Ramos (cell line): ENCODE results near the gene RNFT2.

Source experiments
- in situ Hi-C: fragments of 300-500 bp; cut with MboI; formaldehyde crosslinking; loops from one replicate; pipeline ENCODE4 v1.14.3; 2022; ENCODE audit warnings: low sequenced_read_pairs; ENCODE audit not compliant: unreplicated experiment

RNFT2 gene

DNA sequence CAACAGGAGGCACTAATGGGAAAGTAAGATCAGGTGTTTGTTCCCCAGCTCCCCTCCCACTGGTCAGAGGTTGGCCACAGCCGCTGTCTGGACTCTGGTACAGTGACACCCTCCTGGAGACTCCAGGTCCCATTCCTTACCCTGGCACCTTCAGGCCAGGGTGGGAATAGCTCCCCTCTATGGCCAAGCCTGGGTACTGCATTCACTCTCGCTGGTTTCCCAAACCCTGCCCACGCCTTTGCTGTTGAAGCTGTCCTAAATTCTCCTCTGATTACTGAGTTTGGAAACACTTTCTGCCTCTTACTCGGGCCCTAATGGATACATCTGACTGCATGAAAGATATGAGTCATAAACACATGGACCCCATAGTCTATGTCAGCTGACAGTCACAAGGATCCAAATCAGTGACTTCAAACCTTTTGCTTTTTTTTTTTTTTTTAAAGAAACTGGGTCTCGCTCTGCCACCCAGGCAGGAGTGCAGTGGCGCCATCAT is 125.2 kb downstream of the RNFT2 start:
- in situ Hi-C loops, result no loop called here

DNA sequence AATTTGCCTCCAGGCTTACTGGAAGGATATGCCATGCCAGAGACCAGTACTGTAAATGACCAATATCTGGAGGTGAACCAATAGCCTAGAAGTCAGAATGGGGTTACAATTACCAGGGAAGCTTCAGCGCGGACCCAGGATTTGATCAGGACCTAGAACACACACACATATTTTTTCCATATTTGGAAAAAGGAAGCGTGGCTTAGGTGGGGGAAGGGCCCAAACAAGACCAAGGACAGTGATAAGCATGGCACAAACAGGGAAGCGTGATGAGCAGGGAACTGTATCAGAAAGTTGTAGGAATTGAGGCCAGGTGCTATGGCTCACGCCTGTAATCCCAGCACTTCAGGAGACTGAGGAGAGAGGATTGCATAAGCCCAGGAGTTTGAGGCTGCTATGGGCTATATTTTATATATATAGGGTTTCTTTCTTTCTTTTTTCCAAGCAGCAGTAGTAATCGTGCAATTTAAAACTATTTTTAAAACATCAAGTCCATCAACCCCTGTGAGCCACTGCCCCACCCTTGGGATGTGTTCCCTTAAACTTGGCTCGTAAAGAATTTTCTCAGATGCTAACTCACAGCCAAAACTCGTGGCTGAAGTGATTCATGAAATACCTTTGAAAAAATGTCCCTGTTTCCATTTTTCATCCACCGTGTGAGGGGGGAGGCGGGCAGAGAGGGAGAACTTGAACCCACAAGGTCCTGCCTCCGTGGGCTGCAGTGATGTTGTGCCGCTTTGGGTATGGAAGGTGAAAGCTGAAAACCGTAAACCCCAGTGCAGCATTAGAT is 126.5 kb downstream of the RNFT2 start:
- in situ Hi-C loops, result no loop called here

DNA sequence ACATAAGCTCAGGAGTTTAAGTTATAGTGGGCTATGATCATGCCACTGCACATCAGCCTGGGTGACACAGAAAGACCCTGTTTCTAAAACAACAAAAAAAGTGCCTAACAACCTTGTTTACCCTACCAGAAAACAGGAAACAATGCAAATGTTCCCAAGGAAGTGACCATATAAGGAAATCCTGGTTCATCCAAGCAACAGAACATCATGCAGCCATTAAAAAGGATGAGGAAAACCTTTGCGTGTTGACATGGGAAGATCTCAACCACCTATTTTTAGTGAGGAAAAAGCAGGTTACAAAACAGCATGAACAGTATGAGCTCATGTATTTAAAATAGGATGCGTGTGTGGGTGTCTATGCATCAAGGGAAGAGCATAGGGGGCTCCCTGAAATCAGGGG is 129.4 kb downstream of the RNFT2 start:
- in situ Hi-C loops, result no loop called here

DNA sequence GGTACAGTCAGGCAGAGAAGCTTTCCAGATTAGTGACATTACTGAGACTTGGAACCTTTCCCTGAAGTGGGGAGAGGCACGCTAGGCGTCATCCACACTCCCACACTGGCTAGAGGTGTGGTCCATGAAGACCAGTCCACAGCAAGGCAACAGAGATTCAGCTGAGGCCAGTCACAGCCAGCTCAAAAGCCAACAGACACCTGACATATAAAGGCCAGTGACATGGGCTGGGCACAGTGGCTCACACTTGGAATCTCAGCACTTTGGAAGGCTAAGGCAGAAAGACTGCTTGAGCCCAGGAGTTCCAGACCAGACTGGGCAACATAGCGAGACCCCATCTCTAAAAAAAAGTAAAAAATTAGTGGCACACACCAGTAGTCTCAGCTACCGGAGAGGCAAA is 132.2 kb downstream of the RNFT2 start:
- in situ Hi-C loops, result no loop called here

DNA sequence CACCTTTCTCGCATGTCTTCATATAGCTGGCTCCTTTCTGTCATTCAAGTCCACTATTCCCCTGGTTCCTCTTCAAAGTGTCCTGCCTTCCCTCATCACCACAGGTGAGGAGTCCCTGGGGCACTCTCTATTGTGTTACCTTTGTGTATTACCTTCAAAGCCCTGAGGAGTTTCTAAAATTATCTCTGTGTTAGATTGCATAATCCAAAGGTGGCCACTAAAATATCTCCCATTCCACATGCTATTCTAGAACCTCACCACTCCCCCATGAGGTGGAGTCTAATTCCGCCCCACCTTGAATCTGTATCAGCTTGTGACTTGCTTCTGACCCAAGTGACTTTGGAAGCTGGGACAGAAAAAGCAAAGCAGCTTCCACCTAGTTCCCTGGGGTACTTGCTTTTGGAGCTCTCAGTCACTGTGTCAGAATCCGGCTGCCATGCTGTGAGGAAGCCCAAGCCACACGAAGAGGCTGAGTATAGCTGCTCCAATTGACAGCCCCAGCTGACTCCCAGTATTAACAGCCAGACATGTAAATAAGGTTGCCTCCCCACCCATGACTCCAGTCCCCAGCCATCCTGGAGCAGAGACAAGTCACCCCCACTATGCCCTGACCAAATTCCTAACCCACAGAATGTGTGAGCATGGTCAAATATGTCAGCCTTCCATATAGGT is 136.3 kb downstream of the RNFT2 start:
- in situ Hi-C loops, result no loop called here

DNA sequence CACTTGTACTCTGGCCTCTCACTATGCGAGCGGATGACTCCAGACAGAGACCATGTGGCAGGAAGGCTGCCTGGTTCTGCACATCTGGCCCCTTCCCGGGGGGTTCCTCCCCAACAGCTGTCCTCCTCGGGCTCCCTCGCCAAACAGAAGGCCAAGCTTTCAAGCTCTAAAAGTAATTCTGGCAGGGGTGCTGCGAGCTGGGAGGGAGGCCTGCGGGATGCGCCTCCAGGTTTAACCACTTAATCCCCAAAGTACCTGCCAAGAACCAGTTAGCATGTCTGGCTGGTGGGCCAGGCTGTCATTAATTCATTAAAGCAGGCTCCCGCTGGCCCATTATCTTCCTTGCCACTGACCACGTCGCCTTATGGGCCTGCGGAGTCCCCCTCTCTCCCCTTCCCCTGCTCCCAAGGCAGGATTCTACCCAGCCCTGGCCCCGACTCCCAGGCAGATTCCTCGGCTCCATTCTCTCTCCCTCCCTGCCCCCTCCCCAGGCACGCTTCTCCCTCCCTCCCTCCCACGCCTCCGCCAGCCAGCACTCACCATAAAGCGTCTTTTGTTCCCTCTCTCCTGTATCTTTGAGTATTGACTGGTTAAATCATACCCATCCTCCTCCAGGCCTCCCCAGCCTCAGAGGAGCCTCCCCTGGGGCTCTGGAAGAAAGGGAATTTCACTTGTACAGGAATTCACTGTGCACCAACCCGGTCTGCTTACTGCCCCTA is 138.2 kb downstream of the RNFT2 start:
- in situ Hi-C loops, result no loop called here

DNA sequence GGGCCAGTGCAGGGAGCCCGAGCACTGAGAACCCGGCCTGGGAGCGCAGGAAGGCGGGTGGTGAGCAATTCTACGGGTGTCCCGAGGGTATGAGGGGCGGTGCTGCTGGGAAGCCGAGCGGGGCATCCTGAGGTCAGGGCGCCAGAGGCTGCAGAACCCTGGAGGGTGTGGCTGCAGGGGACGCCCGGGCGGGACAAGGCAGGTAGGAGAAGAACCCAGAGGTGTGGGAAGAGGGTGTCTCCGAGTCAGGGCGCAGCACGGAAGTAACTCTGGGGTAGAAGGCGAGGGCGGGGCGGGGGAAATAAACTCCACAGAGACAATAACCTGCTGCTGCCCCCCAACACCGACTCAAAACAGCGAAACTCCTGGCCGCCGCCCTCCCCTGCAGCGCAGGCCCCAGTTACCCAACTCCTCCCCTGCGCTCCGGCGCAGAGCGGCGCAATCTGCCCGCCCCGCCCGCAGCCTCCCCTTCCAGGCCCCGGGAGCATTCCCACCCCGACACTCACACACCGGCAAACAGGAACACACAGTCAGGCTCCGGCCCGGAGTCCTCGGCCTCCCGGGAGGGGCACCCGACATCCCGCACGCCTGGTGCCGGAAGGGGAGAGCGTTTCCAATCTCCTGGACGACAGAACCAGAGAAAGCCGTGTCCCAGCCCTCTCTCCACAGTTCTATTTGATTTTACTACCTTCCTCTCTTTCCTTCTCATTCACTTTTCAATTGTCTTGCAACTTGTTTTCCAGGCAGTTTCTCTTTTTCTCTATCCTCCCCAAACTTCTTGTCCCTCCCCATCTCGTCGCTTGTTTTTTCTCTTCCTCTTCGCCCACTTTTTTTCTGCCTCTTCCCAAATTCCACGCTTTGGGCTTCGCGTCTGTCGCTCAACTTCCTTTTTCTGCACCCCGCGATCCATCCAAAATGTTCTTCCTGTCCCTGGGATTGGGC is 140.7 kb downstream of the RNFT2 start:
- in situ Hi-C loops, result no loop called here

DNA sequence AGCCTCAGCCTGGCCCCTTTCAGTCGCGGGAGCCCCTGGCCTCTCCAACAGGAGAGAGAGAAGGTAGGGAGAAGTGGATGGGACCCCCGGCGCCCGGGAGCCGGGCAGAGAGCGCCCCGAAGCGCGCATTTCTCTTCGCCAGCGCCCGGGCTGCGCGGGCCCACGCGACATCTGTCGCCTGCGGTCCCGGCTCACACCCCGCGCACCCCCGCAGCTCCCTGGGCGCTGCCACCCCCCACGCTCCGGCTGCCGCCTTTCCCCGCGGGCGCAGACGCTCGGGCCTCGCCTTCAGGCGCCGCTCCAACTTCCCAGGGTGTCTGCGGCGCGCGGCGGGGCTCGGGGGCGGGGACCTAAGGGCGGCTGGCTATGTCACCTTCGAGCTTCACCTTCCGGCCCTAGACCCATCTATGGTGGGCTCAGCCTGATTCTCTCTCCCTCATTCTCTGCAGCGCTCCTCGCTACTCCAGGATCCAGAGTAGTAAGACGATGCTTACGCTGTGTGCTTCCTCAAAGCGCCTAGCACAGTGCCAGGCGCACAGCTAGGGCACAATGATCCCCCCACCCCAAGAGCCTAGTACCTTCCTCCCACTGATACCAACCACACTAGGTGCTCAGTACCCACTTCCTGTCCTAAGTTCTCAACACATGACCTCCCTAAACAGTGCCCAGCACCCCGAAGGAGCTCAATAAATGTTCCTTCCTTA is 141.5 kb downstream of the RNFT2 start:
- in situ Hi-C loops, result loop anchor here (10.0 kb wide), 1 partner anchor 175 kb away; no protein-coding TSS in a partner anchor

DNA sequence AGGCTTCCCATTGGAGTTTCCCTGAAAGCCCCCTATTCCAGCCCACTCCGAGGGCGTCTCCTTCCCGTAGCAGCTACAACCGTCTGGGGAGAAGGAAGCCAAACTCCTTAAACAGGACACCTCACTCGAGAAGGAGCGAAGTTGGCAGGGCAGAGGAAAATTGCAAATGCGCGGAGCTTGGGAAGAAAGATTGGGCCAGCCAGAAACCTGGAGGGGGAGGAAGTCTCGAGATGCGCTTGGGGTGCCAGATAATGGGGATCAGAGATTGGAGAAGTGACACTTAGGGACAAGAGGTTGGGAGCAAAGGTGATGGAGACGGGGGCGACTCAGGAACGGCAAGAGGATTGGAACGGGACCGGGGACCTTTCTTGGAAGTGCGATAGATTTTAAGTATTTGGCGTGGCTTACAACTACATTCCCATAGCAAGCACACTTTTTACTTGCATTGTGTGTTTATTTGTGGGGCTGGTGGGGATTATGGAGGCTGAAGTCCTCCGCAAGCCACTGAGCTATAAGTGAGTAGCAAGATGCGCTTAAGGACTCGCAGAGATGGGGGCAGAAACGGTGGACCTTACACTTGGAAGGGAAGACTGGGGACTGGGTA is 142.2 kb downstream of the RNFT2 start:
- in situ Hi-C loops, result loop anchor here (10.0 kb wide), 1 partner anchor 176 kb away; no protein-coding TSS in a partner anchor

DNA sequence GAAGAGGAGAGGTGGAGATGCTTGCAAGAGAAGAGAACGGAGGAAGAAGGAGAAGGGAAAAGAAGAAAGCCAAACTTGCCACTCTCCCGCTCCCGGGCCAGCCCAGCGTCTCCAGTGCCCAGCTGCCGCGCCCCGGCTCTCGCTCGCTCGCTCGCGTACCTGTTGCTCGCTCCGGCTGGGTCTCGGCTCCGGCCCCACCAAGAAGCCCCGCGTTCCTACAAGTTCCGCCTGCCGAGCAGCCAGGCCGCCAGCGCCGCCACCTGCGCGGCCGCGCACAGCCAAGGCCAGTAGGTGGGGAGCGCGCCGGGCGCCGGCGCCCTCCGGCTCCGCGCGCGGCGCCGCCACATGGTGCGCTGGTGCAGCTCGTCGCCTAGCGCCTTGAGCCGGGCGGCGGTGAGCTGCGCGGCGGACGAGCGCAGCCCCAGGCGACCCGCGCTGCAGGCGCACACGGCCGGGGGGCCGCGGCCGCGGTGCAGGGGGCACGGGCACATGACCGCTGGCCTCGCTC is 142.8 kb downstream of the RNFT2 start:
- in situ Hi-C loops, result loop anchor here (10.0 kb wide), 1 partner anchor 176 kb away; no protein-coding TSS in a partner anchor

DNA sequence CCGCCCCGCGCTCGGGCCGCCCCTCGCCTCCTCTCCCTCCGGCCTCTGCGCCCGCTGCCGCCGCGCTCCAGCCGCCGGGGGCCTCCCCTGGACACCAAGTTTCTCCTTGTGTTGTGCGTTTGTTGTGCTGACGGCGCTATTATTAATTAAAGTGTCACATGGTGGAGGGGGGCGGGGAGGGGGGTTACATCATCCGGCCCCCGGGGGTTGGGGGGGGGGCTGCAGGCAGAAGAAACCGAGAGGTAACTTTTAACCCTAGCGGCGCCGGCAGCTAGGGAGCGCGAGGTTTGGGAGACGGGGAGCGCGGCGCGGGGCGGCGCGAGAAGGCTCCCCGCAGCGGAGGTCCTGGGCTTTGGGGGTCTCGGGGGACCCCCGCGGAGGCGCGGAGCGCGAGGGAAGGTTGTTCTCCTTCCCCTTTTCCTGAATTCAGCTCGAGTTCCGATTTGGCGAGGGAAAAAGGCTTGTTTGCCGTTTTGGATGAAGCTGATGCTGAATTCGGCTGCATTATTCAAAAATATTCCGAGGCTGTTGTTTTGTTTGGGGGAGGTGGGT is 143.3 kb downstream of the RNFT2 start, which contains the start of gene HRK:
Gene HRK, minus strand, starts transcription at position 117 of the 552 bp plus-strand sequence. CDS start 134 bp downstream, outside the sequence.
- in situ Hi-C loops, result loop anchor here (10.0 kb wide), 1 partner anchor 177 kb away; no protein-coding TSS in a partner anchor

DNA sequence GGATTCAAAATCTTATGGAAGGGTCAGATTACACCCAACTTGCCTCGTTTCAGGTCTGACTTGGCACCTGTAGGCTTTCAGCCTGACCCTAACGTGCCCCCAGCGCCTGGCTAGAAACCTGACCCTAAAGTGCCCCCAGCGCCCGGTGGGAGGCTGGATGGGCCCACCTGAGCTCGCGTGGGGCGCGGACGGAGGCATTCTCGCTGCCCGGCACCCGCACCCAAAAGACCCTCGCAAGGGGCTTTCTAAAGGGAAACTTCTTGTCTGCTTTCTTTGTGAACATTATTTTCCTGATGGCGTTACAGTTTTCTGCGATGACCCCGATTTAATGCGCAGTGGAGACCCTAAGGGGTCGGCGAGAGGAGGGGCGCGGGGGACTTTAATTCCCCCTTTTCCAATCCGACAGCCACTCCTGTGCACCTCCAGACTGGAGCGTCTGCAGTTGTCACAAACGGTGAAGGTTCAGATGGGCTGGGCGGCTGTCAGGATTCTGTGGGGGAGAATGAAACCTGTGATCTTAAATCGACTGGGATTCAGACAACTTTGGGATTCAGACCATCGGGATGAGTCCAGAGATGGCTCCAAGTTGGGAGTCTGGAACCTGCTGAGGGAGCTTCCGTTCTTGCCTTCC is 143.9 kb downstream of the RNFT2 start:
- in situ Hi-C loops, result loop anchor here (10.0 kb wide), 1 partner anchor 177 kb away; no protein-coding TSS in a partner anchor

DNA sequence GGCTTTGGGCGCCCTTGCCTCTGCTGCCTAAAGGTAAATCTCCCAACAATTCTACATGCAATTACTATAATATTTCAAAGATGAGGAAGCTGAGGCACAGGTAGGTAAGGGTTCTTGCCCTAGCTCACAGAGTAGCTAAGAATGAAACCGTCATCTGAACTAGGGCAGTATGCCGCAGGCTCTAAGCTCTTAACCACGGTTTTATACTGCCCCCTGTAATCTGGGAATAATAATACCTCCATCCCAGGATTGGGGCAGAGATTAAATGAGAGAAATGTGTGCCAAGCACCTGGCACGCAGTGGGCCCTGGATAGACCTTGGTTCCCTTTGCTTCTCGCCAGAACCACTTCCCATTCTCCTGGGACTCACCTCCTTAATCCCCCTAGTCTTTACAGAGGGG is 144.6 kb downstream of the RNFT2 start:
- in situ Hi-C loops, result loop anchor here (10.0 kb wide), 1 partner anchor 178 kb away; no protein-coding TSS in a partner anchor

DNA sequence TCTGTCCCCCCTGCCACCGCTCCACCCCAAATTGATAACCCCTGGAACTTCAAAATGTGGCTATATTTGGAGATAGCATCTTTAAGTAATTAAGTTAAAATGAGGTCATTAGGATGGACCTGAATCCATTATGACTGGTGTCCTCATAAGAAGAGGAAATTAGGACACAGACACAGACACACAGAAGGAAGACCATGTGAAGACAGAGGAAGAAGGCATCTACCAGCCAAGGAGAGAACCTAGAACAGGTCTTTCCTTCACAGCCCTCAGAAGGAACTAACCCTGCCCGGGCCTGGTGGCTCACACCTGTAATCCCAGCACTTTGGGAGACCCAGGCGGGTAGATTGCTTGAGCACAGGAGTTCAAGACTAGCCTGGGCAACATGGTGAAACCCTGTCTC is 146.8 kb downstream of the RNFT2 start:
- in situ Hi-C loops, result loop anchor here (10.0 kb wide), 1 partner anchor 180 kb away; no protein-coding TSS in a partner anchor

DNA sequence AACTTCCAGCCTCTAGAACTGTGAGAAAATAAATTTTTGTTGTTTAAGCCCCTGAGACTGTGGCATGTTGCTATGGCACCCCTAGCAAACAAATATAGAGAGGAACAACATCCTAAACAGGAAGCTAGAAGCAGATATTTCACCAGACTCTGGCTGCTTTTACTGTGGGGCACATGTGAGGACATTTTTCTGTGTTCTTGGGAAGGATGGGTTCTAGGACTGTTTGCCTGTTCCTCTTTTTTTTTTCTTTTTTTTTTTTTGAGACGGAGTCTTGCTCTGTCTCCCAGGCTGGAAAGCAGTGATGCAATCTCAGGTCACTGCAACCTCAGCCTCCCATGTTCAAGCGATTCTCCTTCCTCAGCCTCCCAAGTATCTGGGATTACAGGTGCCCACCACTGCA is 147.4 kb downstream of the RNFT2 start:
- in situ Hi-C loops, result loop anchor here (10.0 kb wide), 1 partner anchor 181 kb away; no protein-coding TSS in a partner anchor

DNA sequence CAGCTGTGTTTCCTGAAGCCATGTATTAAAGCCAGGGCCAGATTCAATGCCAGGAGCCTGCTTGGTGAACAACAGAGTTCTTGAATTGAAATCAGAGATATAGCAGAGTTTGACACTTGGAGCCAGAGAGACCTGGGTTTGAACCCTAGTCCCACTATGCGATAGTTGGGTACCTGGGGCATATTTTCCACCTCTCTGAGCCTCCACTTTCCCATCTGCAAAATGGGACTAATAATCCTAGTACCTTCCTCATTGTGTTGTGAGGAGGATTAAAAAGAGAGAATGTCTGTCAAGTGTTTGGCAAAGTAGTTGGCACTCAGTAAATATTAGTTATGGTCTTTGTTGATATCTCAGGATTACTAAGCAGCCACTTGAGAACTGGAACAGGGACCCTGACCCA is 149.1 kb downstream of the RNFT2 start:
- in situ Hi-C loops, result loop anchor here (10.0 kb wide), 1 partner anchor 182 kb away; no protein-coding TSS in a partner anchor

DNA sequence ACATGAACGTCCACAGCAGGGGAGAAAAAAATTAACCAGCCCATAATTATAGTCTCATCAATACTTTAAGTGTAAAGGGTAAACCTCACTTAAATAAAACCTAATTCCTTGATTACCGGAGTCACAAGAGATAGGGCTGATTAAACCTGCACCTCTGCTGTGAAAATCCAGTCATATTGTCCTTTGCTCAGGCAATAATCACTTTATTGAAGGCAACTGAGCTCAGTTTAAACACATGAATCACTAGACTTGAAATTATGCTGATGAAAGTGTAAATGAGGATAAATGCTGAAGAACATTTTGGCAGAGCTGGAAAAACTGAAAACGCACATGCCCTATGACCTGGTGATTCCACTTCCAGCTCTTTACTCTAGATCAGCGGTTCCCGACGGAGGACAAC is 149.8 kb downstream of the RNFT2 start:
- in situ Hi-C loops, result loop anchor here (10.0 kb wide), 1 partner anchor 183 kb away; no protein-coding TSS in a partner anchor
